RCC 7860 (cell line): ENCODE measurements around the gene STEAP1B.
"Not testable (repeated sequence)": the region's sequence is repeated elsewhere in the genome, so short reads cannot be mapped to it uniquely, and the experiment has no call there.

Experiments used
- DNase-seq: peaks from one replicate; pipeline ENCODE4 v3.0.0-alpha.2; 2015; ENCODE audit warnings: low spot score
- FAIRE-seq: peaks from 2 replicates; lab custom pipeline; 2012; peaks lifted over from hg19 to GRCh38; lab: Jason Lieb, UNC

The STEAP1B gene

DNA sequence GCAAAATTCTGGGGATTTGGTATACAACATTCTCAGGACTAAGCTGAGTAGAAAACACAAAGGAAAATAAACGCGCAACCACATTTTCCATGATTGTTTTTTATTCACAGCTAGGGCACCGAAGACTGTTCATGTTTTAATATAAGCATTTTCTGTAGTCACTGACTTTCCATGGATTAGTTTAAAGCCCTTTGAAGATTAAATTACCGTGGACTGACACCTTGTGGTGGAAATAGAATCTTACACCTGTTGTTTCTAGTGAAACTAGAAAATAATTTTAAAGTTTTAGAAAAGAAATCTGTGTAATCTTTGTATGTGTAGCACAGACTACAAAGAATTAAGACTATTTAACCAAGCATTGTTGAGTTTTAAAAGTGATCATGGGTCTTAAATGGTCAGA is 1.3 kb upstream of the STEAP1B start:
- peak; percentile 54 for FAIRE-seq
- DNase-seq, result not testable (repeated sequence)

DNA sequence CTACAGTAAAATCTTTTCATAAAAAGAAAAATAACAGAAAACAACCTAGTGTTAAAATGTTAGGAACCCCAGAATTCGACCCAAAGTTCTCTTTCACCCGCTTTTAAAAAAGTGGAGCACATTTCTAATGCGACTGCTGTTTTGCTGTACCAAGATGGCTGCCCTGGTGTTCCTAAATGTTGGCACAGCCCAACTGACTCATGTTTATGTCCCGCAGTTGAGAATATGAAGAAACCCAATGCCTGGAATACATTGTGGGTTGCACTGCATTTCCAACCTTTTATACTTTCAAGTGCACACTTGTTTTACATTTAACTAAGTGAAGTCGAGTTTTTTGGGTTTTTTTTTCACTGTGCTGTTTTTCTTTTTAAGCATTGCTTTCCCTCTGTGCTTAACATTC is 944 bp downstream of the STEAP1B start:
- no peak for DNase-seq
- FAIRE-seq, result no peak

DNA sequence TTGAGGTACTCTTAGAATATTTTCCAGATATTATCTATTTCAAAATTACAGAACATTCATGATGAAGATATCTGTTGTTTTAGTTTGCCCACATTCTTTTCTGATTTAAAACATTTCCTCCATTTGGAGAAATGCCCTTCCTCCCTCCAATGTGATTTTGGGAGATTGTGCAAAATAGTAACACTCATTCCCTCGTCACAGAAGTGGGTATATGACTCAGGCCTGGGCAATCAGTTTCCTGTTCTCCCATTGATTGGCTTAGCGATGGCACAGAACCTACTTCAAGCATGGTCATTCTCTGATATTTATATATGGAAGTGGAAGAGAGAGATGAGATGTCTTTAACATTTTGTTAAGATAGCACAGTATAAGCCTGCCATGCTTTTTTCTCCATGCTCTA is 3.1 kb downstream of the STEAP1B start:
- DNase-seq, FAIRE-seq: not testable (repeated sequence)

DNA sequence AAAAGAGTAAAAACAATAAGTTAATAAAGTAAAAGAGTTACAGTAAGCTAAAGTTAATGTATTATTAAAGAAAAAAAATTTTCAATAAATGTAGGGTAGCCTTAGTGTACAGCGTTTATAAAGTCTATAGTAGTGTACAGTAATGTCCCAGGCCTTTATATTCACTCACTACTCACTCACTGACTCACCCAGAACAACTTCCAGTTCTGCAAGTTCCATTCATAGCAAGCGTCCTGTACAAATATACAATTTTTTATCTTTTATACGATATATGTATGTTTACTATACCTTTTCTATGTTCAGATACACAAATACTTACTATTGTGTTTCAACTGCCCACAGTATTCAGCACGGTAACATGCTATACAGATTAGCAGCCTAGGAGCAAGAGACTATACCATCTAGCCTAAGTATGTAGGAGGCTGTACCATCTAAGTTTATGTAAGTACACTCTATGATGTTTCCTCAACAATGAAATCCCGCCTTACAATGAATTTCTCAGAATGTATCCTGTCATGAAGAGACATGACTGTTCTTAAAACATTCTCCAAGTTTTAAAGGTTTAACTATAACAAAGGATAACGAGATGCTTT is 3.6 kb downstream of the STEAP1B start:
- not testable (repeated sequence) for DNase-seq, FAIRE-seq

DNA sequence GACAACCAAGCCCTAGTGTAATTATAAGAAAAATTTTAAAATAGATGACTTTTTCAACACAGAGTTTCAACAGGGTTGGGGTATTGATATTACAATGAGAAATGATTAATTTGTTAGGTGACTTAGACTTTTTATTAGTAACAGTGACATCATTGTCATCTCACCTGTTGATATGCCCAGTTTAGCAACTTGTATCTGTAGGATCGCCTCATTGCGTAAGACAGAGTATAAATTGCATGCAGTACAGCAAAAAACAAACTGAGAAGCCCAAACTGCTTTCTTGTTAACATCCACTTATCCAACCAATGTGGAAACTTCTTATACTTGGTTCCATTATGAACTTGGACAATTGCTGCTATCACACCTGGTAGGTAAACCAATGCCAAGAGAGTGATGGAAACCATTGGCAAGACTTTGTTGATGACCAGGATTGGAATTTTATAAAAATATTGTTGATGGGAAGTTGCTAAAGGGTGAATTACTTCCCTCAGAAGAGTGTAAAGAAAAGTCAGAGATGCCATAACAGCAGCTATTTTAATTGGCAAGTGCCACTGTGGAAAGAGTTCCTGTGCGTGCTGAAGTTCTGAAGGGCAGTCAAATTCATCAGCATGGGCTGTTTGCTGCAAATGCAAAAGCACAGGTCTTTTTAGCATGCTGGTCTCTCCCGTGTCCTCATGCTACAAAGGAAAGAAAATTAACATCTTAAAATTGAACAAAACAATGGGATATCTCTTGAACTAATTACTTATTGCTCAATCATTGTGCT is 6.6 kb downstream of the STEAP1B start:
- DNase-seq, FAIRE-seq: not testable (repeated sequence)

DNA sequence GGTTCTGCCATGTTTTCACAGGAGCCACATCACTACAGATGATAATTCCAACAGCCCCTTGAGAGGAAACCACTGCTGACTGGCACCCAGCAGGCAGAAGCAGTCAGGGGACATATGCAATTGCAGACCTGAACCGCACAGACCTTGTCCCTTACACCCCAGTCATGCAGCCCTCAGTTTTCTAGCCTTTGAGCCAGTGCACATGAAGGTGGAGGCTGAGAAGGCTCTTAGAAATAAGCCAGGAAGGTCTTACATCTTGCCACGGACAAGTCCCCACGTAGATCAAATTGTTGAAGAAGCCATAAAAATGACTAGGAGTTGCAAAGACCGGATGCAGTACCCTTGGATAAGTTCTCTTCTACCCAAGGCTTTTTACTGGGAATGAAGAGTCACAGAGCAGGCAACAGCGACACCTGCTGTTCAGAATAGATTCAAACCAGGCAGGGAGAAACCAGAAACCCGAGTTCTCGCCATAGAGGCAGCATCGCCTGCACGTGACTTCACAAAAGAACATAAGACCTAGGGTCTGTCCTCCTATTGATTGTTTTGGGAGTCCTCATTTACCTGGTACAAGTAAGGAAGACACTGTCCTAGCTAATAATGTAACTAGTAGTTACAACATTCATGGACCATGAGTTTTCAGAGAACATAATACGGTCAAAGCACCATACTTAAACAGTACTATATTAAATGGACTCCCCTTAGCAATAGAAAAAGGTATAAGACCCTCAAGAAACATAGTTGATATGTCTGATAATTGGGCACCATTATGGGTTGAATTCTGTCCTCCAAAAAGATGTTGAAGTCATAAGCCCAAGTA is 11.1 kb downstream of the STEAP1B start:
- DNase-seq (peak; percentile 49), FAIRE-seq (peak; percentile 23)

DNA sequence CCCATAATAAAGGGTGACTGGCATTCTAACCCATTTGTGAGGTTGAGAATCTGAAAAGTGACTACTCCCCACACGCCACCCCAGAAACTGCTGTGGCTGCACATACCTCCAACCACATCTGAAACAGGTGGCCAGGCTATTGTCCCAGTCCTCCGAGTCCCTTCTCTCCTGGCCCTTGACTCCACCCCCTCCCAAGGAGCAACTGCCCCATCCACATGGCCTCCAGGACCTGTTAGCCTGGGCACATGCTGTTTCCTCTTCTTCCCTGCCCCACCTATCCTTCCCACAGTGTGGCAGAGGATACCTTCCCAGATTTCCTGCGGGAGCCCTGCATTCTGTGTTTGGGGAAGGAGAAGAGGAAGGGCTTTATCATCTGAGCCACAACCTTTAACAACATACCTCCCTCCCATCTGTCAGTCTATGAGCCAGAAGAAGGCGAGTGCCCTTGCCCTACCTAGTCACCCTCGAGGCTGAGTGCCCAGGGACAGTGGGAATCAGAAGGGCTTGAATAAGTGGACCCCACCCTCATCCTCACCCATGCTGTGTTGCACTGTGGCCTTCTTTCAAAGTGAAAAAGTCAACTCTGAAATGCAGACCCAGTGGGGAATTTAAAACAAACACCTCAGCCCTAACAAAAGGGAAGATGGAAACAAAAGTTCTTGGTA is 11.9 kb downstream of the STEAP1B start:
- DNase-seq, result no peak
- no peak for FAIRE-seq

DNA sequence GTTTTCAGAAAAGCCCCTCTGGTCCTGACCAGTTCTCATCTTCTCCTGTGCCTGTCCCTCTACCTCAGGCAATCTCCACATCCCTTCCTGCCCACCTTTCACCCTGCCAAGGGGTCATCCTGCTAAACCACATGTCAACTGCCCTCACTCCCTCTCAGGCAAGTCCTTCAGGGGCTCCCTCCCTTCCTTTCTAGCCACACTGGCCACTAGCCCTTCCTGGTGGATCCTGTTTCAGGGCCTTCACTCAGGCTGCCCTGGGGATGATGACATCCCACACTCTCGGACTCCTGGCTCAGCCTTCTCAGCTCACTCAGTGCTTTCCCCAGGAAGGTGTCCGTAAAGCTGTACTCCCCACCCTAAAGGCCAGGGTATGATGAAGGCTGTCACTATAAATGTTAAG is 13.4 kb downstream of the STEAP1B start:
- DNase-seq (no peak), FAIRE-seq (no peak)

DNA sequence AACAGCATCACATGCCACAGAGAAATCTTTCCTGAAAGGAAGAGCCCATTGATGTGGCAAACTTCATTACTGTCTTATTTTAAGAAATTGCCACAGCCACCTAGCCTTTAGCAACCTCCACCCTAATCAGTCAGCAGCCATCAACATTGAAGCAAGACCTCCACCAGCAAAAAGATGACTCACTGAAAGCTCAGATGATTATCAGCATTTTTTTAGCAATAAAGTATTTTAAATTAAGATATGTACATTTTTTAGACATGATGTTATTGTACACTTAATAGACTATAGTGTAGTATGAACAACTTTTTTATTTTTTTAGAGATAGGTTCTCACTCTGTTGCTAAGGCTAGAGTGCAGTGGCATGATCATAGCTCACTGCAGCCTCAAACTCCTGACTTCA is 14.8 kb downstream of the STEAP1B start:
- FAIRE-seq, result no peak
- no peak for DNase-seq

DNA sequence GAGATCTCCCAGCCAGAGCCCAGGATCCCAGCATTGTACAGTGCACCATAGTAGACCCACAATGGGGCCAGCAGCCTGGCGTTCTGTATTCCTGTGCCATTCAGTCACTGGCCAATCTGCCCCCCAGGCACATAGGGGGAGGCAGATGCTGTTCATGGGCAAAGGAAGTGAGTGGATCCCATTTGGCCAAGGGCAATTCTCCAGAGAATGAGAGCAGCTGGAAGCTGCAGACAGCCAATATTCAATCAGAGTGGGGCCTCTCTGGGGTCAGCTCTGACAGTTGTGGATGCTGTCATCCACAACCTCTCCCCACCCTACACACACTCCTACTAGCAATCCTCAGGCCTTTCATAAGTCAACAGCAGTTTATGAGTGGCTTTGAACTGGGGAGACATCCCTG is 17.5 kb downstream of the STEAP1B start:
- FAIRE-seq (no peak), DNase-seq (no peak)

DNA sequence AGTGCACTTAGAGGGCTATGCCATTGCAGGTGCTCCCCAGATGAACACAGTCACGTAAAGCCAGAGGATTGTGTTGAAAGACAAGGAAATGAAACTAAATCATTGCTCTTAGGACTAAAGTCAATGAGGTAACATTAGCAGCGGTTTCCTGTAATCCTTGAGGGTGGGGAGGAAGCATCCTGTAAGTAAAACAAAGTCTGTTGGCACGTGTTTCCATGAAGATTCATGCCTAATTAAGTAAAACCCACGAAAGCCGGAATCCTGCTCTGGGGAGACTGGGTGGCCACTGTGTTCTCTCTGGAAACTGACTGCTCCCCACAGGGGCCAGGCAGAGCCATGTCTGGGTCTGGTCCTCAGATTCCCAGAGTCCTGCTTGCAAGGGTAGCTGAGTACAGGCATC is 18.3 kb downstream of the STEAP1B start:
- no peak for FAIRE-seq
- DNase-seq, result no peak

DNA sequence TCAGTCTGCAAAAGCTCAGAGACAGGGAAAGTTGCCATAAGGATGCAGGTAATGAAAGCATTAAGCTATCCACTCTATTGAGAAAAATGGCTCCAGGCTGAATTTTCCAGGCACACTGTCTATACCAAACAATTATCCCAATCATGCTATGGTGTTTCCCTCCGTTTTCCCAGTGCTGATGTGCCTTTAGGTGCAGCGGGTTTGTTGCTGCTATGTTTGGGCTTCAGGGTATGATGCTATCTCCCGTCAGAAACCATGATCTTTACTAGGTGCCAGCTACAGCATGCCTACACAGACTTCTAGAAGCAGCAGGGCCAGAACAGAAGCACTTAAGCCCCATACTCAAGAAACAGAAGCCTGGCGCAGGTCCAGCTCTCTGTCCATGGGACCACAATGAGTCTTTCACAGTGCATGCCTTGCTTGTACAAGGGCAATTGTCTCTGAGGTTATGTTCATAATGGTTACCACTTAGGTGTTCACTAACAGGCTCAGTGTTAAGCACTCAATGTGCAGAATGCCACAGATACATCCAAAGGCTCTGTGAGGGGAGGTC is 19.4 kb downstream of the STEAP1B start:
- no peak for DNase-seq
- no peak for FAIRE-seq

DNA sequence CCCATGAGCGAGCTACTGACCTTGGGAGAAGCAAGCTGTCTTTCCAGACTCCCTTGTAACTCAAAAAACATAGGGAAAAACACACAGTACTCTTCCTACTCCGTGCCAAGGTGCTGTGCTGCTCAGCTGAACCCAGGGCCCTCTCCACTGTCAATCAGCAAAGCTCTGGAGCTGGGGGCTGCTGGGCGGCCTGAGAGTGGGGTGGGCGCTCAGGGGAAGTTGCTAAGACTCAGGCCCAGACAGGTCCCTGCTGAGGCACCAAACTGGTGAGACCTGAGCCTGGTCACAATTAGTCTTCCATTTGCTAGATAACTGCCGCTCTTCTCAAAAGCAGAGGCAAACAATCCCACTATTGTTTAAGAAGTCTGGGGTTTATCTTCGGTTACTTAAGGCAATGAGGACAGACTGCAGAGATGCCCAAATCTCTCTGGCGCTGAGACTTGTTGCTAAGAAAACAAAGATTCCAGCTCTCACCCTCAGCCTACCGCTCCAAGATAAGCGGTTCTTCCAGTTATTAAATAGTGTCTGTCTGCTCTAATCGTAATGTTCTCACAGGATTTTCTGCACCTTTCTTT is 22.0 kb downstream of the STEAP1B start:
- DNase-seq (no peak), FAIRE-seq (no peak)

DNA sequence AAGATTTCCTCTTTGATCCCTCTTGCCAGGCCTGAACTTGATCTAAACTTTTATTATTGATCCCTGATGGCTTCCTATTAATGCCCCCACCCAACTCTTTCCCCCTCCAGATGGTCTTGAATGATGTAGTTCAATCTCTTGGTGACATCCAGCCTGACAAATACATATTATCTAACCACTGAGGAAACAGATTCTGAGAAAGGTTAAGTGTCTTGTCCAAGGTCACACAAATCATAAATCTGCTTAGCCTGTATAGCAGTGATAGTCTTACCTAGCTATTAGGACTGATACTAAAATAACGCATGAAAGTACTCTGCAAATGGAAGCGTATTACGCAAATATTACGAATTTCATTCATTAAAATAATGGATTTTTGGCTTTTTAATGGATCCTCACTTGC is 22.7 kb downstream of the STEAP1B start:
- DNase-seq (no peak), FAIRE-seq (no peak)

DNA sequence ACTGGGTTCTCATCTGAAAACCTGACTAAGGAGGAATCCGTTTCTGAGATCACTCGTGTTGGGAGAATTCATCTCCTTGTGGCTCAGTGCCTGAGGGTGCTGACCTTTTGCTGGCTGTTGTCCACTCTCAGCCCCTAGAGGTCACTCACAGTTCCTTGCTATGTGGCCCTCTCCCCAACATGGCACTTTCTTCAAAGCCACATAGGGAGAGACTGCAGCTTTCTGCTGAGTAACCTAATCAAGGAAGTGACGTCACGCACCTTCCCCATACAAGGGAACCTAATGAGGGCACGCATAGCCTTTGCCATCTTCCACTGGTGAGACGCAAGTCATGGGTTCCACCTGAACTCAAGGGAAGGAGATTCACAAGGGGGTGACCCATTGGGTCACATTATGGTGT is 23.2 kb downstream of the STEAP1B start:
- no peak for DNase-seq
- FAIRE-seq, result no peak

DNA sequence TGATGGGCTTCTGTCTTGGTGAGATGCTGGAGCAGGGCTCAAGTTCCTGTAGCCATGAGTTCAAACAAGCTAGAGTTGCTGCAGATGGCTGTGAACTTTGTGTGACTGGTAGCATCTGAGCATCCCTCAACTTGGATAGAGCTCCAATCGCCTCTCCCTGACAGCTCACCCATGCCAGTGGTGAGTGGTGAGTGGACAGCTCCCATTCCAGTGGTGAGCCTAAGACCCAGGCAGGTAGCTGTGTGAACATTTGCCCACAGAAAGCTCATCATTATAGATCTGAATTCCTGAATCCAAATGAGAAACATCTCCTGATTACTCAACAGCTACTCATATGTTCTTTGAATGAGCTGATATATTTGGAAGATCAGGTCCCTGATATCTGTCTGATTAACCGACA is 25.3 kb downstream of the STEAP1B start:
- FAIRE-seq (no peak), DNase-seq (no peak)

DNA sequence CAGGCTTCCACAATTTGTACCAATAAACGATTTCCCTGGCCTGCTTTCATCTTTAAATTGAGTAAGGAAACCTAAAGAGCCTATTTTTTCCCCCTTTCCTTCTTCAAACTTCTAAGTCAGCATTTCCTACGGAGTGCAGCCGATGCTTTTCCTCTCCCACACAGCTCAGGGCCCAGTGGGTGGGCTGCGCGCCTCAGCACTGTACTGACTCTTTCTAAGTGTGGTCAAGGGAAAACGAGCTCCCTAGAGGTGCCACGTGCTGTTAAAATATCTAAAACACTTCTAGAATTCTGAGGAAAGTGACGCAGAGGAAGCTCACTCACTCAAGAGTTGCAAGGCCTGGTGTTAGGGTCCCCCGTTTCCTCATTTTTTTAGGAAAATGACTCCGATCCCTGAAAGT is 29.0 kb downstream of the STEAP1B start:
- FAIRE-seq, result no peak
- no peak for DNase-seq

DNA sequence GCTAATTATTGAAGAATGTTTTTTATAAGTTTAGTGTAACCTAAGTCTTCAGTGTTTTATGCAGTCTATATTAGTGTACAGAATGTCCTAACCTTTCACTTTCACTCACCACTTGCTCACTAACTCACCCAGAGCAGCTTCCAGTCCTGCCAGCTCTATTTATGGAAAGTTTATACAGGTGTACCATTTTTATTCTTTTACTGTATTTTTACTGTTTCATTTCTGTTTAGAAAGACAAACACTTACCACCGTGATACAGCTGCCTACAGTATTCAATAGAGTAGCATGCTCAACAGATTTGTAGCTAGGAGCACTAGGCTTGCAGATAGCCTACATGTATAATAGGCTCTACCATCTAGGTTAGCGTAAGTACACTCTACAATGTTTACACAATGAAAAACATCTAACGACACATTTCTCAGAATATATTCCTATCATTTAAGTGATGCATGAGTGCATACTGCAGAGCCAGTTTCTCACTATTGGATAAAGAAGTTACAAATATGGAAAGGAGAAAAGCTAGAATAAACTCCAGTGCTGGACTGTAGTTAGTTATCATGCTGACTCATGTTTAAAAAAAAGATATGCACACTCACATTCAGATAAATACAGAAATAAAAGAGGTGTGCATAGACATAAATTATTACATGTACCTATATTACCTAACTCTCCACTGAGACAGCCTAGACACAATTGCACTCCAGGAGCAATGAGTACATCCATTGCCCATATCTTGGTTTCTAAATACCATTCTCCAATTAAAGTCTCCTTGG is 30.4 kb downstream of the STEAP1B start:
- DNase-seq (no peak), FAIRE-seq (no peak)

DNA sequence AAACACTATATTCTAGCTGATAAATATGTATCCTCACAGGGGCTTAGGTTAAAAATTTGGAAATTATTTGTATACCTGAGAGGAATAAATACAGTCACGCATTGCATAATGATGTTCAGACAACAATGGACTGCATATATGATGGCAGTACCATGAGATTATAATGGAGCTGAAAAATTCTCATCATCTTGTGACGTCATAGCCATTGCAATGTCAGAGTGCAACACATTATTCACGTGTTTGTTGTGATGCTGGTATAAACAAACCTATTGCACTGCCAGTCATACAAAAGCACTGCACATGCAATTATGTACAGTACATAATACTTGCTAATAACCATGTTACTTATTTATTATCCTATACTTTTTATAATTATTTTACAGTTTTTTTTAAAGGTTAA is 31.4 kb downstream of the STEAP1B start:
- no peak for DNase-seq
- FAIRE-seq, result no peak

DNA sequence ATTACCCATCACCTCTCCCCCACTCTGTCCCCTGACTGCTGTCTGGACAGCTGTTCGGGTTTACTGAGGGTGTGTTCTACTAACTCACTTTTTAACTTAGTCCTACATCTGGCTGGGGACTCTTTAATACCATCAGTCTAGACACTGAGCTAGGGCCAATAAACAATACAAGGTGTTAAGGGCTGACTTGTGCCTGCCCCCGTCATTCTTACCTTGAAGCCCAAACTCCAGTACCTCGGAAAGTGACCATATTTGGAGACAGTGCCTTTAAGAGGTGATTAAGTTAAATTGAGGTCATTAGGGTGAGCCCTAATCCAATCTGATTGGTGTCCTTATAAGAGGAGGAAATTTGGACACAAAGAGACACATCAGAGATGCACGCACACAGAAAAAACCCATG is 35.7 kb downstream of the STEAP1B start:
- DNase-seq (no peak), FAIRE-seq (no peak)
